ENCODE data around the gene MTCH1. TPM values are rescaled to one million over a fixed set of nuclear protein-coding genes. Genes with fewer than 3 reads are reported as not detected.

MTCH1 gene
- total and polyA plus RNA-seq, 9 of the 15 experiments (the other 6 are each of a cell fraction or from before 2014, with no cell fraction given) = 7.9 to 161 (median 118) TPM

- TF ChIP-seq CC2D1A (IDR thresholded peaks at IDR 0.05) (peak; percentile 60; the same call in 1 of the 2 replicates), BMI1 (IDR thresholded peaks at IDR 0.05; ENCODE audit: low read length) (no peak), MAFG (tag; conservative IDR thresholded peaks at IDR 0.05) (no peak), SP2 (IDR thresholded peaks at IDR 0.05; ENCODE audit: extremely low read depth, low read depth, low read length, poor library complexity, severe bottlenecking) (no peak), ZNF277 (CRISPR knock-in tag; IDR thresholded peaks at IDR 0.05; ENCODE audit: borderline replicate concordance) (no peak), KAT8 (IDR thresholded peaks at IDR 0.05; ENCODE audit: low read depth) (no peak), TCF15 (CRISPR knock-in tag; IDR thresholded peaks at IDR 0.05) (no peak), ZNF212 (CRISPR knock-in tag; IDR thresholded peaks at IDR 0.05) (no peak), RUNX1 (IDR thresholded peaks at IDR 0.05; ENCODE audit: low read depth) (peak; percentile 98), LARP7 (IDR thresholded peaks at IDR 0.05) (no peak), ZNF740 (CRISPR knock-in tag; IDR thresholded peaks at IDR 0.05) (no peak), ZNF740 (tag; IDR thresholded peaks at IDR 0.05) (no peak), RBM34 (IDR thresholded peaks at IDR 0.05; ENCODE audit: borderline replicate concordance, insufficient read depth, low read length) (no peak), BHLHE40 (IDR thresholded peaks at IDR 0.05; ENCODE audit: low read length) (peak; percentile 62; the same call in 1 of the 2 replicates), FOSL1 (tag; conservative IDR thresholded peaks at IDR 0.05) (peak; percentile 93)
These were observed 31.6 kb downstream of the MTCH1 start, which contains the start of gene PI16 (continued) for GRCh38 chr6:36954262-36954931.
